Endothelial cell of umbilical vein (primary cell): ENCODE measurements around the gene CD300H. TPM values are rescaled to one million over a fixed set of nuclear protein-coding genes. Genes with fewer than 3 reads are reported as not detected.
"Not testable (repeated sequence)": the region's sequence is repeated elsewhere in the genome, so short reads cannot be mapped to it uniquely, and the experiment has no call there.

Source experiments
- BruUV-seq: library from RNA; stranded (reverse); fragments of 400-500 nt; replicated peaks from 2 replicates; lab custom pipeline; 2021; lab: Mats Ljungman, UMichigan
- CTCF ChIA-PET: fragments of 300-600, 350-600 bp; sonication (Branson Sonifier 250); formaldehyde crosslinking; loops from one replicate; lab custom pipeline; 2021; ENCODE audit warnings: antibody characterized with exemption, inconsistent platforms; lab: Charles Lee
- POLR2A ChIA-PET: fragments of 300-600, 350-600 bp; sonication (Branson Sonifier 250); formaldehyde crosslinking; loops from one replicate; lab custom pipeline; 2021; ENCODE audit warnings: antibody characterized with exemption, inconsistent platforms; lab: Charles Lee
- DNase-seq: peaks from one replicate; pipeline ENCODE4 v3.0.0-alpha.2; 2011; ENCODE audit warnings: low read depth, low spot score
- FAIRE-seq: peaks from 2 replicates; lab custom pipeline; 2011; peaks lifted over from hg19 to GRCh38; lab: Jason Lieb, UNC
- H2AFZ ChIP-seq: 2 replicates; pipeline ENCODE4 v1.6.0; 2012; ENCODE audit warnings: low read depth, low read length, control low read depth, inconsistent platforms
- H3K27ac ChIP-seq: 2 replicates; pipeline ENCODE4 v1.5.1; 2011; ENCODE audit warnings: low read depth, mild to moderate bottlenecking, control low read depth, low read length, moderate library complexity; ENCODE audit not compliant: insufficient read depth
- H3K27me3 ChIP-seq, 2 experiments: 2 replicates each; pipeline versions ENCODE4 v1.6.0 to v1.6.1; 2011; ENCODE audit warnings: low read length in 2 of 2, mixed read lengths in 1 of 2; ENCODE audit not compliant: control insufficient read depth in 2 of 2, insufficient read depth in 2 of 2
- H3K36me3 ChIP-seq, 2 experiments: 2 replicates in 1 of 2; 3 replicates in 1 of 2; pipeline ENCODE4 v1.5.1; 2011; ENCODE audit warnings: low read length in 2 of 2, mild to moderate bottlenecking in 1 of 2, moderate library complexity in 1 of 2; ENCODE audit not compliant: control insufficient read depth in 2 of 2, insufficient read depth in 2 of 2; ENCODE audit errors: extremely low read depth in 1 of 2
- H3K4me1 ChIP-seq: 3 replicates; pipeline ENCODE4 v1.5.1; 2011; ENCODE audit warnings: mild to moderate bottlenecking, low read length; ENCODE audit not compliant: control insufficient read depth, insufficient read depth; ENCODE audit errors: extremely low read depth
- H3K4me2 ChIP-seq: 2 replicates; pipeline ENCODE4 v1.6.1; 2011; ENCODE audit warnings: low read length, control low read depth, mixed read lengths; ENCODE audit not compliant: insufficient read depth
- H3K4me3 ChIP-seq, 3 experiments: fragments of 200-600 bp in 1 of 3; sonication (generic), shearing (Covaris generic) in 1 of 3; replicated peaks in 1 of 3; 2 replicates each; pipeline ENCODE4 v1.5.1; 2011 to 2016; ENCODE audit warnings: control low read depth in 3 of 3, low read length in 3 of 3, mild to moderate bottlenecking in 2 of 3, inconsistent platforms in 1 of 3, low read depth in 1 of 3, moderate library complexity in 1 of 3; ENCODE audit not compliant: insufficient read depth in 1 of 3
- H3K79me2 ChIP-seq: 2 replicates; pipeline ENCODE4 v1.6.0; 2012; ENCODE audit warnings: low read length, inconsistent platforms; ENCODE audit not compliant: control insufficient read depth, insufficient read depth
- H3K9ac ChIP-seq: replicated peaks from 2 replicates; pipeline ENCODE3; 2011; ENCODE audit warnings: low read length, control low read depth; ENCODE audit not compliant: insufficient read depth; ENCODE audit errors: extremely low read depth
- H3K9me1 ChIP-seq: replicated peaks from 3 replicates; pipeline ENCODE4 v1.6.0; 2011; ENCODE audit warnings: mild to moderate bottlenecking, low read length; ENCODE audit not compliant: control insufficient read depth, insufficient read depth; ENCODE audit errors: extremely low read depth
- H3K9me3 ChIP-seq: replicated peaks from 2 replicates; pipeline ENCODE4 v1.5.1; 2012; ENCODE audit warnings: low read length, inconsistent platforms; ENCODE audit not compliant: control insufficient read depth, insufficient read depth
- H4K20me1 ChIP-seq: replicated peaks from 2 replicates; pipeline ENCODE3; 2011; ENCODE audit warnings: mild to moderate bottlenecking, low read length; ENCODE audit not compliant: control insufficient read depth, insufficient read depth; ENCODE audit errors: extremely low read depth
- GATA2 ChIP-seq: IDR thresholded peaks from 2 replicates; pipeline ENCODE4 v1.7.0; 2011; ENCODE audit warnings: low read depth, mild to moderate bottlenecking, moderate library complexity, mixed read lengths, low read length; ENCODE audit not compliant: insufficient read length, insufficient read depth
- POLR2A ChIP-seq: IDR thresholded peaks from 2 replicates; pipeline ENCODE4 v1.6.1; 2012; ENCODE audit warnings: low read depth, mild to moderate bottlenecking, control low read depth, low read length
- POLR2AphosphoS5 ChIP-seq: IDR thresholded peaks from 2 replicates; pipeline ENCODE4 v1.6.1; 2012; ENCODE audit warnings: low read depth, mild to moderate bottlenecking, control low read depth, low read length, moderate library complexity; ENCODE audit not compliant: insufficient read depth
- dilution Hi-C: fragments of 300-500 bp; cut with MboI; formaldehyde crosslinking; loops from one replicate; pipeline ENCODE4 v1.15.0; 2019; ENCODE audit warnings: low sequenced_read_pairs; ENCODE audit not compliant: extremely low pct_ligation_motif_present
- intact Hi-C: fragments of 100-400 bp; cut with micrococcal nuclease; formaldehyde crosslinking; loops from one replicate; pipeline ENCODE4 v1.10.0; 2022
- polyA plus RNA-seq, 4 experiments: library from polyadenylated mRNA; depleted of rRNA in 3 of 4; stranded (reverse) in 3 of 4; unstranded in 1 of 4; fragments of >200 nt; gene quantifications; 2 replicates each; pipeline versions ENCODE4 v1.2.1 to v1.2.3, GENCODE V29; 2011 to 2012; ENCODE audit warnings: missing spikeins in 1 of 4
- total RNA-seq: library from RNA; stranded (reverse); gene quantifications from 2 replicates; pipeline ENCODE4 v1.2.3, GENCODE V29; 2021
- TF ChIP-seq, protein P1 (sequence below): IDR thresholded peaks from 2 replicates; pipeline ENCODE4 v1.6.1; 2011; ENCODE audit not compliant: insufficient read depth, insufficient read length

CD300H gene
- total and polyA plus RNA-seq, 2 donors (not counting 3 experiments of a cell fraction or from before 2014, with no cell fraction given) = not detected

DNA sequence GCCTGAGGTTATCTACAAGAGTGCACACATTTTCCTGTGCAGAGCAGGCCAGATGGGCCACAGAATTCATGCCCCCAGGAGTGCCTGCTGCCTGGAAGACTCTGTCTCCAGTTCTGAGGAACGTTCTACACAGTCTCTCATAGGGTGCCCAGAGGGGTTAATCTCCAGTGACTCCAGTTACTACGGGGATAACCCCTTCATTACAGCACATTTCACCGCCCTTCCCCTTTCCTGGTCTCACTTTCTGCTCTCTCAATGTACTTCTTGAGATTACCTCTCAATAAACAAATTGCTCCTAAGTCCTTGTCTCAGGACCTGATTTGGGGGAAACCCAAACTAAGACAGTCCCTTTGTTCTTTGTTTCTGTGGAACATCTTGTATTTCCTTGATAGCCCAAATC, 5.7 kb downstream of the CD300H start:
- ChIA-PET CTCF (no interaction called here), POLR2A (no interaction called here)
- H3K4me3 ChIP-seq = no peak overlapping the region
- DNase-seq (no peak), FAIRE-seq (no peak)
- no peak overlapping the region for H3K27ac ChIP-seq
- no TSS peak for BruUV-seq
- H3K9me1 ChIP-seq = no peaks in the 10 kb centered on the region
- no peaks in the 10 kb centered on the region for H3K27me3 ChIP-seq
- H4K20me1 ChIP-seq = no peaks in the 10 kb centered on the region
- intact Hi-C loops (no loop called here), dilution Hi-C loops (no loop called here)
- no peak for TF ChIP-seq POLR2A
- no peak for TF ChIP-seq GATA2
- H3K79me2 ChIP-seq = no peaks in the 10 kb centered on the region
- no peak overlapping the region for H3K4me2 ChIP-seq
- no peaks in the 10 kb centered on the region for H3K9me3 ChIP-seq
- H3K9ac ChIP-seq = no peak overlapping the region
- no peaks in the 10 kb centered on the region for H3K36me3 ChIP-seq
- H3K4me1 ChIP-seq = no peaks in the 10 kb centered on the region
- H2AFZ ChIP-seq = no peak overlapping the region

DNA sequence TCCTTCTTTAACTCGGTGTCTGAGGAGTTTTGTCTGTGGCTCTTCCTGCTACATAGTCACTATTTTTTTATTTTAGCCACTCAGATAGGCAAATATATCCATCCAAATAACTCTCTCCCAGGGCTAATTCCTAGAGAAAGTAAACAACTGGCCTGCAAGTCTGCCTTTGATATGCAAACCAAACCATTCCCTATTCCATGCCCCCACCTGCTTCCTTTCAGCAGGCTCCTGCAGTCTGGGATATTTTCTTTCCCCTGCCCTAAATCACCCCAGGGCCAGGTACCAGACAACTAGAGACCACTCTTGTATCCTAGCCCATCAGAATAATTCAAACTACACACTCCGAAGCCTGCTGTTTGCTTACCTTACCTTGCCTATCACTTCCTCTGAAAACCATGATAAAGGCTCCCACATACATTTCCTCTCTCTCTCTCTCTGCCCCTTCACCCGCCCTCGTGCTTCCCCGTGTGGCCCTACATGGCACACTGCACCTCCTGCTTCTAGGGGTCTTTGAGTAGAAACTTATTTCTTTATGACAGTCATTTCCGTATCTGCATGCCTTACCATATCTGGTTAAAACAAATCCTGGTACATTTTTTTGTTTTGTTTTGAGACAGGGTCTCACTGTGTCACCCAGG, 8.3 kb downstream of the CD300H start:
- no peak for TF ChIP-seq POLR2AphosphoS5
- TF ChIP-seq, protein P1, sequence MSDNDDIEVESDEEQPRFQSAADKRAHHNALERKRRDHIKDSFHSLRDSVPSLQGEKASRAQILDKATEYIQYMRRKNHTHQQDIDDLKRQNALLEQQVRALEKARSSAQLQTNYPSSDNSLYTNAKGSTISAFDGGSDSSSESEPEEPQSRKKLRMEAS = no peak
- no peak for TF ChIP-seq GATA2
- Histone ChIP-seq H3K4me2 (no peak overlapping the region), H3K4me1 (no peaks in the 10 kb centered on the region), H3K36me3 (no peaks in the 10 kb centered on the region), H3K79me2 (no peaks in the 10 kb centered on the region), H3K9me1 (no peaks in the 10 kb centered on the region), H3K27ac (no peak overlapping the region), H3K4me3 (no peak overlapping the region), H3K9me3 (no peaks in the 10 kb centered on the region), H3K27me3 (no peaks in the 10 kb centered on the region), H2AFZ (no peak overlapping the region), H3K9ac (no peak overlapping the region), H4K20me1 (no peaks in the 10 kb centered on the region)
- intact Hi-C loops (no loop called here), dilution Hi-C loops (no loop called here)
- ChIA-PET POLR2A (no interaction called here), CTCF (no interaction called here)
- no TSS peak for BruUV-seq
- FAIRE-seq = no peak
- DNase-seq = no peak

DNA sequence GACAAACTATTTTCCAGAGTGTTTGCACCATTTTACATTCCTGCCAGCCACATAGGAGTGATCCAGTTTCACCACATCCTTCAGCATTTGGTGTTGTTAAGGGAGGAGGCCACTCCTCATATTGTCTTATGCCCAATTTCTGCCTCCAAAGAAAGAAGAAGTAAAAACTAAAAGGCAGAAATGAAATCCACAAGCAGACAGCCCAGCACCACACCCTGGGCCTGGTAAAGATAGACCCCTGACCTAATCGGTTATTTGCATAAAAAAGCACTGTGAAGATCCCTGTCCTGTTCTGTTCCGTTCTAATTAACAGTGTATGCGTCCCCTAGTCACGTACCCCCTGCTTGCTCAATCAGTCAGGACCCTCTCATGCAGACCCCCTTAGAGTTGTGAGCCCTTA, 8.9 kb downstream of the CD300H start:
- H3K4me1 ChIP-seq, POLR2A ChIA-PET, intact Hi-C loops, H3K27ac ChIP-seq, H3K79me2 ChIP-seq, H3K9ac ChIP-seq, BruUV-seq, FAIRE-seq, H3K4me3 ChIP-seq, CTCF ChIA-PET, H3K9me1 ChIP-seq, H3K27me3 ChIP-seq, H3K36me3 ChIP-seq, H4K20me1 ChIP-seq, dilution Hi-C loops, H2AFZ ChIP-seq, DNase-seq, H3K9me3 ChIP-seq, H3K4me2 ChIP-seq: not testable (repeated sequence)
